SK-N-SH (cell line): Measurements from ENCODE around the gene DYRK1A. TPM values are rescaled to one million over a fixed set of nuclear protein-coding genes. Genes with fewer than 3 reads are reported as not detected.

ENCODE experiments used
- CTCF ChIA-PET: fragments of 300-600, 350-600 bp; formaldehyde crosslinking; extraction: SDS; loops from one replicate; lab custom pipeline; 2021; lab: Yijun Ruan, JAX
- POLR2A ChIA-PET: fragments of 350-600 bp; sonication (Branson Sonifier 250); formaldehyde crosslinking; extraction: SDS; loops from one replicate; lab custom pipeline; 2020; ENCODE audit warnings: antibody characterized with exemption, inconsistent platforms; lab: Yijun Ruan, JAX
- DNase-seq: peaks from one replicate; pipeline ENCODE4 v3.0.0; 2012
- H2AFZ ChIP-seq: fragments of 200-600 bp; sonication (generic); 2 replicates; pipeline ENCODE4 v1.8.1; 2016; ENCODE audit warnings: antibody characterized with exemption, mild to moderate bottlenecking, low read depth
- H3F3A ChIP-seq: fragments of 200-600 bp; sonication (generic); replicated peaks from 2 replicates; pipeline ENCODE3; 2016; ENCODE audit warnings: antibody characterized with exemption, mild to moderate bottlenecking; ENCODE audit not compliant: insufficient read depth
- H3K27ac ChIP-seq, 2 experiments: fragments of 200-500 bp in 1 of 2; fragments of 200-600 bp in 1 of 2; sonication (Bioruptor generic) in 1 of 2; sonication (generic), shearing (Covaris generic) in 1 of 2; 2 replicates each; pipeline versions ENCODE4 v1.5.1 to v1.6.1; 2014 to 2016; ENCODE audit warnings: low read depth in 2 of 2, inconsistent platforms in 1 of 2, low read length in 1 of 2, mild to moderate bottlenecking in 1 of 2, mixed read lengths in 1 of 2
- H3K27me3 ChIP-seq: fragments of 200-600 bp; sonication (generic), shearing (Covaris generic); 2 replicates; pipeline ENCODE4 v1.6.1; 2016; ENCODE audit warnings: mixed run types; ENCODE audit not compliant: insufficient read depth
- H3K36me3 ChIP-seq, 2 experiments: fragments of 200-500 bp in 1 of 2; fragments of 200-600 bp in 1 of 2; sonication (Bioruptor generic) in 1 of 2; sonication (generic) in 1 of 2; replicated peaks in 1 of 2; 2 replicates each; pipeline versions ENCODE3 to v1.5.1; 2014 to 2016; ENCODE audit warnings: low read length in 1 of 2, mild to moderate bottlenecking in 1 of 2; ENCODE audit not compliant: insufficient read depth in 2 of 2, control insufficient read depth in 1 of 2
- H3K4me1 ChIP-seq, 2 experiments: fragments of 200-500 bp in 1 of 2; fragments of 200-600 bp in 1 of 2; sonication (Bioruptor generic) in 1 of 2; sonication (generic), shearing (Covaris generic) in 1 of 2; 2 replicates each; pipeline versions ENCODE4 v1.5.1 to v1.6.1; 2014 to 2016; ENCODE audit warnings: low read depth in 1 of 2, low read length in 1 of 2, mixed run types in 1 of 2; ENCODE audit not compliant: insufficient read depth in 2 of 2, control insufficient read depth in 1 of 2
- H3K4me2 ChIP-seq: fragments of 200-600 bp; sonication (generic), shearing (Covaris generic); 2 replicates; pipeline ENCODE4 v1.6.1; 2017; ENCODE audit warnings: mixed run types
- H3K4me3 ChIP-seq, 2 experiments: fragments of 200-500 bp in 1 of 2; fragments of 200-600 bp in 1 of 2; sonication (Bioruptor generic) in 1 of 2; sonication (generic), shearing (Covaris generic) in 1 of 2; 2 replicates each; pipeline versions ENCODE4 v1.5.1 to v1.8.1; 2014 to 2016; ENCODE audit warnings: low read depth in 2 of 2, inconsistent platforms in 1 of 2, low read length in 1 of 2, mild to moderate bottlenecking in 1 of 2, mixed read lengths in 1 of 2, moderate library complexity in 1 of 2
- H3K79me2 ChIP-seq: fragments of 200-600 bp; sonication (generic); 2 replicates; pipeline ENCODE4 v1.8.1; 2017; ENCODE audit warnings: mild to moderate bottlenecking; ENCODE audit not compliant: insufficient read depth
- H3K9ac ChIP-seq: fragments of 200-600 bp; sonication (generic); 2 replicates; pipeline ENCODE4 v1.6.1; 2017; ENCODE audit warnings: mixed run types
- H3K9me2 ChIP-seq: fragments of 200-600 bp; sonication (generic); 2 replicates; pipeline ENCODE4 v1.6.1; 2017; ENCODE audit warnings: mixed run types
- H3K9me3 ChIP-seq: fragments of 200-600 bp; sonication (generic); 2 replicates; pipeline ENCODE4 v1.6.1; 2017; ENCODE audit warnings: mixed run types, mild to moderate bottlenecking, moderate library complexity
- H4K20me1 ChIP-seq: fragments of 200-600 bp; sonication (generic); 2 replicates; pipeline ENCODE4 v1.6.1; 2017; ENCODE audit warnings: mild to moderate bottlenecking, mixed run types; ENCODE audit not compliant: insufficient read depth
- CTCF ChIP-seq: fragments of 200-600 bp; sonication (generic); IDR thresholded peaks from 2 replicates; pipeline ENCODE4 v1.6.1; 2017; ENCODE audit warnings: antibody characterized with exemption, mild to moderate bottlenecking, moderate library complexity
- FOXJ3 ChIP-seq: sonication (generic); formaldehyde crosslinking; IDR thresholded peaks from 2 replicates; pipeline ENCODE4 v1.5.1; 2020; ENCODE audit warnings: mild to moderate bottlenecking, missing genetic modification reagents
- FOXM1 ChIP-seq: IDR thresholded peaks from 2 replicates; pipeline ENCODE4 v1.4.0; 2012; ENCODE audit warnings: low read depth, mild to moderate bottlenecking
- IRF3 ChIP-seq: fragments of 150-350 bp; IDR thresholded peaks from 2 replicates; pipeline ENCODE4 v1.6.1; 2016; ENCODE audit warnings: mild to moderate bottlenecking, low read depth, low read length
- MEF2A ChIP-seq: IDR thresholded peaks from 2 replicates; pipeline ENCODE4 v1.4.0; 2012; ENCODE audit warnings: low read depth, borderline replicate concordance
- MXI1 ChIP-seq: IDR thresholded peaks from 2 replicates; pipeline ENCODE4 v1.6.1; 2012; ENCODE audit warnings: mild to moderate bottlenecking, low read depth, low read length, improper control_type of control experiment
- RAD21 ChIP-seq: IDR thresholded peaks from 2 replicates; pipeline ENCODE4 v1.6.1; 2012; ENCODE audit warnings: mild to moderate bottlenecking, low read length
- RCOR1 ChIP-seq: fragments of 150-350 bp; IDR thresholded peaks from 2 replicates; pipeline ENCODE4 v1.6.1; 2017; ENCODE audit warnings: antibody characterized with exemption, low read length
- SIN3A ChIP-seq: IDR thresholded peaks from 2 replicates; pipeline ENCODE4 v1.6.1; 2012; ENCODE audit warnings: low read depth, mild to moderate bottlenecking, low read length, moderate library complexity, borderline replicate concordance
- SMC3 ChIP-seq: IDR thresholded peaks from 2 replicates; pipeline ENCODE4 v1.6.1; 2012; ENCODE audit warnings: low read depth, low read length, improper control_type of control experiment
- WGBS: methylation state at CpG from one replicate; pipeline ENCODE4 v1.1.6; 2017; ENCODE audit warnings: low lambda C conversion rate; 5-methylcytosine and 5-hydroxymethylcytosine counted together
- polyA plus RNA-seq, 3 experiments: library from polyadenylated mRNA; depleted of rRNA; stranded (reverse); fragments of >200 nt; gene quantifications; 2 replicates each; pipeline ENCODE4 v1.2.3, GENCODE V29; 2012
- TF ChIP-seq, protein P1 (sequence below): fragments of 150-350 bp; IDR thresholded peaks from 2 replicates; pipeline ENCODE4 v1.6.1; 2017; ENCODE audit warnings: antibody characterized with exemption, low read length, low read depth, borderline replicate concordance

DYRK1A gene
- polyA plus RNA-seq, 1 of the 3 experiments (the other 2 are of a cell fraction): 19.3 TPM

GRCh38 chr21:37514038-37514667 is 147.6 kb downstream of the DYRK1A start:
- H3K9me3 ChIP-seq: no peaks in the 10 kb centered on the region
- no peaks in the 10 kb centered on the region for H3K9me2 ChIP-seq
- H4K20me1 ChIP-seq: no peaks in the 10 kb centered on the region
- H3F3A ChIP-seq: peaks cover under 1% of the 10 kb centered on the region
- DNase-seq: no peak
- peaks cover 70 to 81% of the 10 kb centered on the region in 2 experiments for H3K36me3 ChIP-seq
- ChIA-PET POLR2A (no interaction called here), CTCF (interaction anchor here (1.1 kb wide), 1 partner anchor 12 kb away, joined by 4 read pairs; no protein-coding TSS in a partner anchor)
- TF ChIP-seq SMC3: no peak
- TF ChIP-seq MXI1: no peak
- no peak for TF ChIP-seq RCOR1
- H3K27me3 ChIP-seq: no peaks in the 10 kb centered on the region
- H3K27ac ChIP-seq: no peak overlapping the region
- H3K79me2 ChIP-seq: peaks cover 17% of the 10 kb centered on the region
- no peak overlapping the region for H3K4me3 ChIP-seq
- no peak overlapping the region for H3K4me2 ChIP-seq
- H3K9ac ChIP-seq: no peak overlapping the region
- H2AFZ ChIP-seq: no peak overlapping the region
- H3K4me1 ChIP-seq: peaks cover 0 to 9% of the 10 kb centered on the region in 2 experiments; a peak in 2 of 4 replicates
- 93% methylated on average over 8 of the region's 8 CpGs for WGBS

- ChIA-PET CTCF (no interaction called here), POLR2A (no interaction called here)
- H3K79me2 ChIP-seq: peaks cover 4% of the 10 kb centered on the region
- TF ChIP-seq RAD21: no peak
- TF ChIP-seq, protein P1, sequence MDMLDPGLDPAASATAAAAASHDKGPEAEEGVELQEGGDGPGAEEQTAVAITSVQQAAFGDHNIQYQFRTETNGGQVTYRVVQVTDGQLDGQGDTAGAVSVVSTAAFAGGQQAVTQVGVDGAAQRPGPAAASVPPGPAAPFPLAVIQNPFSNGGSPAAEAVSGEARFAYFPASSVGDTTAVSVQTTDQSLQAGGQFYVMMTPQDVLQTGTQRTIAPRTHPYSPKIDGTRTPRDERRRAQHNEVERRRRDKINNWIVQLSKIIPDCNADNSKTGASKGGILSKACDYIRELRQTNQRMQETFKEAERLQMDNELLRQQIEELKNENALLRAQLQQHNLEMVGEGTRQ: no peak
- no peak for TF ChIP-seq MEF2A
- TF ChIP-seq IRF3: no peak
- no peak for TF ChIP-seq CTCF
- no peak for TF ChIP-seq SIN3A
- no peak for TF ChIP-seq FOXJ3 (CRISPR knock-in tag)
- no peak for TF ChIP-seq SMC3
- no peak for TF ChIP-seq FOXM1
- no peak overlapping the region for H2AFZ ChIP-seq
- peaks cover 46 to 53% of the 10 kb centered on the region in 2 experiments for H3K36me3 ChIP-seq
- H3K9me2 ChIP-seq: no peaks in the 10 kb centered on the region
- no peaks in the 10 kb centered on the region for H3K4me1 ChIP-seq
- no peak overlapping the region for H3K4me3 ChIP-seq
- no peak overlapping the region for H3K9ac ChIP-seq
- WGBS: 98% methylated on average over 7 of the region's 7 CpGs
- H3K4me2 ChIP-seq: no peak overlapping the region
- no peaks in the 10 kb centered on the region for H4K20me1 ChIP-seq
- H3K27me3 ChIP-seq: no peaks in the 10 kb centered on the region
- no peak overlapping the region for H3K27ac ChIP-seq
- H3F3A ChIP-seq: no peaks in the 10 kb centered on the region
- H3K9me3 ChIP-seq: no peaks in the 10 kb centered on the region
- DNase-seq: no peak
Measured at GRCh38 chr21:37516998-37517397, 150.4 kb downstream of the DYRK1A start.
